Neural progenitor cell (in vitro differentiated cells): ENCODE results near the gene FLRT2.

Source experiments
- CTCF ChIP-seq: fragments of 200-600 bp; sonication (generic); IDR thresholded peaks from 2 replicates; pipeline ENCODE4 v1.5.1; 2017; ENCODE audit warnings: antibody characterized with exemption, mild to moderate bottlenecking
- EZH2 ChIP-seq: fragments of 200-600 bp; sonication (generic); IDR thresholded peaks from 2 replicates; pipeline ENCODE4 v1.6.1; 2017; ENCODE audit warnings: antibody characterized with exemption, mild to moderate bottlenecking, moderate library complexity
- EZH2phosphoT487 ChIP-seq: fragments of 200-600 bp; sonication (generic); IDR thresholded peaks from 2 replicates; pipeline ENCODE4 v1.6.1; 2017; ENCODE audit warnings: antibody characterized with exemption

GRCh38 chr14:85483652-85484051, 46.3 kb upstream of the FLRT2 start:
- no peak for TF ChIP-seq EZH2
- TF ChIP-seq CTCF = no peak
- no peak for TF ChIP-seq EZH2phosphoT487
